Embryonic facial prominence (tissue), 1 donor: ENCODE data around the gene DENND1A.

Experiments used
- DNase-seq: peaks from one replicate; pipeline ENCODE4 v3.0.0-alpha.2; 2016; ENCODE audit errors: extremely low spot score

DENND1A gene

GRCh38 chr9:123394291-123395235, 535.4 kb downstream of the DENND1A start:
- no peak for DNase-seq

- DNase-seq = no peak
Measured at GRCh38 chr9:123392802-123393201, 537.1 kb downstream of the DENND1A start.

- no peak for DNase-seq
Measured at GRCh38 chr9:123391946-123392345, 538.0 kb downstream of the DENND1A start.

- no peak for DNase-seq
Measured at GRCh38 chr9:123391233-123391632, 538.7 kb downstream of the DENND1A start.

GRCh38 chr9:123390337-123391135, 539.4 kb downstream of the DENND1A start:
- no peak for DNase-seq

GRCh38 chr9:123389698-123390097, 540.2 kb downstream of the DENND1A start:
- no peak for DNase-seq

GRCh38 chr9:123389070-123389469, 540.9 kb downstream of the DENND1A start:
- no peak for DNase-seq

- no peak for DNase-seq
Measured at GRCh38 chr9:123387686-123388085, 542.2 kb downstream of the DENND1A start.

- no peak for DNase-seq
Measured at GRCh38 chr9:123383512-123384170, 546.3 kb downstream of the DENND1A start.

- DNase-seq = no peak
Measured at GRCh38 chr9:123382653-123383511, 547.0 kb downstream of the DENND1A start.

- no peak for DNase-seq
Measured at GRCh38 chr9:123380852-123381705, 548.8 kb downstream of the DENND1A start.

GRCh38 chr9:123378956-123379660, 550.8 kb downstream of the DENND1A start:
- DNase-seq = no peak

GRCh38 chr9:123378025-123378424, 551.9 kb downstream of the DENND1A start:
- DNase-seq = no peak

GRCh38 chr9:123377211-123377971, 552.5 kb downstream of the DENND1A start:
- no peak for DNase-seq

GRCh38 chr9:123376218-123377071, 553.5 kb downstream of the DENND1A start:
- DNase-seq = no peak

GRCh38 chr9:123375469-123376132, 554.3 kb downstream of the DENND1A start:
- DNase-seq = no peak

GRCh38 chr9:123373946-123374345, 556.0 kb downstream of the DENND1A start:
- DNase-seq = no peak
